GM18519 (cell line): ENCODE measurements around the gene USH2A.

ENCODE experiments used
- ATAC-seq: cut with Tn5 transposase; IDR thresholded peaks from one replicate; pipeline ENCODE4 v1.9.1; 2021; ENCODE audit warnings: mild to moderate bottlenecking, moderate library complexity; ENCODE audit not compliant: unreplicated experiment, low FRiP score

The USH2A gene

GRCh38 chr1:216422821-216423520 is at the start of gene USH2A:
USH2A (minus strand) TSS chr1:216423448; CDS start chr1:216422336, 1,112 bp downstream.
- ATAC-seq, result no peak

- no peak for ATAC-seq
Measured at GRCh38 chr1:216466162-216466801, 43.0 kb upstream of the USH2A start.

GRCh38 chr1:216464489-216464888 is 41.2 kb upstream of the USH2A start:
- no peak for ATAC-seq

GRCh38 chr1:216462066-216462775 is 39.0 kb upstream of the USH2A start:
- ATAC-seq, result no peak

GRCh38 chr1:216461466-216461865 is 38.2 kb upstream of the USH2A start:
- no peak for ATAC-seq

- ATAC-seq, result no peak
Measured at GRCh38 chr1:216459651-216460207, 36.5 kb upstream of the USH2A start.

GRCh38 chr1:216458812-216459211 is 35.6 kb upstream of the USH2A start:
- ATAC-seq, result no peak

- ATAC-seq, result no peak
Measured at GRCh38 chr1:216457356-216457755, 34.1 kb upstream of the USH2A start.

GRCh38 chr1:216456682-216457081 is 33.4 kb upstream of the USH2A start:
- ATAC-seq, result no peak

- no peak for ATAC-seq
Measured at GRCh38 chr1:216453777-216454176, 30.5 kb upstream of the USH2A start.

- no peak for ATAC-seq
Measured at GRCh38 chr1:216450227-216450626, 27.0 kb upstream of the USH2A start.

GRCh38 chr1:216448011-216448510 is 24.8 kb upstream of the USH2A start:
- ATAC-seq, result no peak

GRCh38 chr1:216437603-216438002 is 14.4 kb upstream of the USH2A start:
- ATAC-seq, result no peak

- ATAC-seq, result no peak
Measured at GRCh38 chr1:216434232-216434631, 11.0 kb upstream of the USH2A start.

- no peak for ATAC-seq
Measured at GRCh38 chr1:216433175-216433574, 9.9 kb upstream of the USH2A start.

- no peak for ATAC-seq
Measured at GRCh38 chr1:216430744-216431143, 7.5 kb upstream of the USH2A start.

- no peak for ATAC-seq
Measured at GRCh38 chr1:216425577-216425976, 2.3 kb upstream of the USH2A start.

- ATAC-seq, result no peak
Measured at GRCh38 chr1:216420746-216421145, 2.5 kb downstream of the USH2A start.

GRCh38 chr1:216420263-216420662 is 3.0 kb downstream of the USH2A start:
- no peak for ATAC-seq

GRCh38 chr1:216416488-216416887 is 6.8 kb downstream of the USH2A start:
- no peak for ATAC-seq

- no peak for ATAC-seq
Measured at GRCh38 chr1:216410026-216410425, 13.2 kb downstream of the USH2A start.
